HepG2 (cell line): ENCODE measurements around the gene VCL. TPM values are rescaled to one million over a fixed set of nuclear protein-coding genes. Genes with fewer than 3 reads are reported as not detected.

Experiments used
- ATAC-seq: fragments of 200-7000 bp; cut with Tn5 transposase; 3 replicates; pipeline ENCODE4 v1.9.1; 2020; ENCODE audit warnings: mild to moderate bottlenecking, moderate library complexity
- BruUV-seq: library from RNA; stranded (reverse); fragments of 400-500 nt; replicated peaks from 2 replicates; lab custom pipeline; 2021; lab: Mats Ljungman, UMichigan
- CTCF ChIA-PET: fragments of 300-600 bp; formaldehyde crosslinking; extraction: SDS; loops from one replicate; lab custom pipeline; 2021; ENCODE audit warnings: low total read pairs, inconsistent platforms, low intra/inter-chr PET ratio; lab: Yijun Ruan, JAX
- POLR2A ChIA-PET: fragments of 350-600 bp; sonication (Branson Sonifier 250); formaldehyde crosslinking; loops from one replicate; lab custom pipeline; 2020; ENCODE audit warnings: antibody characterized with exemption, inconsistent platforms; lab: Yijun Ruan, JAX
- DNase-seq: peaks from one replicate; pipeline ENCODE4 v3.0.0-alpha.2; 2015; ENCODE audit warnings: low spot score
- FAIRE-seq: peaks from 3 replicates; lab custom pipeline; 2011; peaks lifted over from hg19 to GRCh38; lab: Jason Lieb, UNC
- H2AFZ ChIP-seq: one replicate; pipeline ENCODE4 v1.6.1; 2011; ENCODE audit warnings: low read length, inconsistent platforms
- H3K27ac ChIP-seq: fragments of 300-600 bp; 3 replicates; pipeline ENCODE4 v1.8.0; 2011; ENCODE audit warnings: mixed run types, mild to moderate bottlenecking, mixed read lengths, low read length, inconsistent platforms; ENCODE audit not compliant: insufficient read depth; ENCODE audit errors: extremely low read length
- H3K27me3 ChIP-seq, 2 experiments: fragments of 200-600 bp in 1 of 2; 2 replicates in 1 of 2; 3 replicates in 1 of 2; pipeline versions ENCODE4 v1.6.0 to v1.8.0; 2011; ENCODE audit warnings: low read length in 2 of 2, mild to moderate bottlenecking in 2 of 2, moderate library complexity in 2 of 2, inconsistent platforms in 1 of 2; ENCODE audit not compliant: insufficient read depth in 2 of 2, control insufficient read depth in 1 of 2
- H3K36me3 ChIP-seq, 2 experiments: fragments of 200-600 bp in 1 of 2; replicated peaks in 1 of 2; 2 replicates in 1 of 2; 3 replicates in 1 of 2; pipeline versions ENCODE4 v1.5.1 to v1.8.0; 2011; ENCODE audit warnings: low read length in 2 of 2, inconsistent platforms in 1 of 2; ENCODE audit not compliant: insufficient read depth in 2 of 2, control insufficient read depth in 1 of 2
- H3K4me1 ChIP-seq: 2 replicates; pipeline ENCODE4 v1.5.1; 2012; ENCODE audit warnings: low read length, inconsistent platforms; ENCODE audit not compliant: insufficient read depth
- H3K4me2 ChIP-seq: 2 replicates; pipeline ENCODE4 v1.6.0; 2011; ENCODE audit warnings: low read depth, low read length, inconsistent platforms
- H3K4me3 ChIP-seq, 3 experiments: fragments of 200-600 bp in 1 of 3; sonication (generic), shearing (Covaris generic) in 1 of 3; replicated peaks in 1 of 3; 2 replicates each; pipeline ENCODE4 v1.5.1; 2011 to 2016; ENCODE audit warnings: low read length in 3 of 3, inconsistent platforms in 2 of 3, low read depth in 2 of 3, mild to moderate bottlenecking in 2 of 3, control low read depth in 1 of 3, mixed read lengths in 1 of 3; ENCODE audit not compliant: insufficient read depth in 1 of 3
- H3K79me2 ChIP-seq: one replicate; pipeline ENCODE4 v1.6.1; 2011; ENCODE audit warnings: low read length, inconsistent platforms; ENCODE audit not compliant: insufficient read depth
- H3K9ac ChIP-seq: 2 replicates; pipeline ENCODE4 v1.6.0; 2011; ENCODE audit warnings: mild to moderate bottlenecking, low read depth, low read length, inconsistent platforms; ENCODE audit not compliant: insufficient read depth
- H3K9me3 ChIP-seq: 2 replicates; pipeline ENCODE4 v1.5.1; 2012; ENCODE audit warnings: mild to moderate bottlenecking, low read length
- H4K20me1 ChIP-seq: 2 replicates; pipeline ENCODE4 v1.6.0; 2011; ENCODE audit warnings: inconsistent platforms, mild to moderate bottlenecking, low read length, moderate library complexity; ENCODE audit not compliant: insufficient read depth
- BCL6 ChIP-seq: IDR thresholded peaks from 2 replicates; pipeline ENCODE4 v1.6.1; 2016; ENCODE audit warnings: missing genetic modification reagents, missing compliant biosample characterization
- DDIT3 ChIP-seq: sonication (generic); formaldehyde crosslinking; IDR thresholded peaks from 2 replicates; pipeline ENCODE4 v1.4.0; 2020; ENCODE audit warnings: mild to moderate bottlenecking, missing genetic modification reagents
- ELF3 ChIP-seq: IDR thresholded peaks from 2 replicates; pipeline ENCODE4 v1.6.1; 2016; ENCODE audit warnings: missing genetic modification reagents, missing compliant biosample characterization
- HCFC1 ChIP-seq: fragments of 150-350 bp; IDR thresholded peaks from 2 replicates; pipeline ENCODE4 v1.6.1; 2014; ENCODE audit warnings: low read depth, low read length
- MEIS2 ChIP-seq: sonication (generic); formaldehyde crosslinking; IDR thresholded peaks from 2 replicates; pipeline ENCODE4 v1.9.0; 2021; ENCODE audit warnings: mild to moderate bottlenecking, missing genetic modification reagents
- MXD1 ChIP-seq: sonication (generic); formaldehyde crosslinking; IDR thresholded peaks from 2 replicates; pipeline ENCODE4 v1.4.0; 2020; ENCODE audit warnings: mild to moderate bottlenecking, missing genetic modification reagents
- PAX8 ChIP-seq: sonication (generic); formaldehyde crosslinking; IDR thresholded peaks from 2 replicates; pipeline ENCODE4 v1.8.0; 2022; ENCODE audit warnings: mild to moderate bottlenecking, missing genetic modification reagents, borderline replicate concordance
- POGK ChIP-seq: sonication (generic); formaldehyde crosslinking; conservative IDR thresholded peaks from 2 replicates; pipeline ENCODE4 v1.8.0; 2022; ENCODE audit warnings: mild to moderate bottlenecking, moderate library complexity, missing genetic modification reagents
- YEATS2 ChIP-seq: sonication (generic); formaldehyde crosslinking; IDR thresholded peaks from 2 replicates; pipeline ENCODE4 v1.4.0; 2020; ENCODE audit warnings: missing genetic modification reagents, borderline replicate concordance
- ZNF337 ChIP-seq: sonication (generic); formaldehyde crosslinking; IDR thresholded peaks from 2 replicates; pipeline ENCODE4 v1.5.1; 2020; ENCODE audit warnings: missing genetic modification reagents, low read depth, mild to moderate bottlenecking, borderline replicate concordance
- ZNF550 ChIP-seq: sonication (generic); formaldehyde crosslinking; IDR thresholded peaks from 2 replicates; pipeline ENCODE4 v1.4.0; 2020; ENCODE audit warnings: mild to moderate bottlenecking, missing genetic modification reagents, borderline replicate concordance
- ZNF589 ChIP-seq: sonication (generic); formaldehyde crosslinking; conservative IDR thresholded peaks from 2 replicates; pipeline ENCODE4 v1.8.0; 2022; ENCODE audit warnings: mild to moderate bottlenecking, moderate library complexity, missing genetic modification reagents
- WGBS: methylation state at CpG from one replicate; pipeline ENCODE4 v1.1.6; 2017; ENCODE audit warnings: low lambda C conversion rate; 5-methylcytosine and 5-hydroxymethylcytosine counted together
- in situ Hi-C: cut with HindIII; loops from 2 replicates; pipeline ENCODE4 v1.10.0; 2017; ENCODE audit warnings: low pct_unique_long_range_greater_than_20kb; ENCODE audit not compliant: extremely low pct_ligation_motif_present
- intact Hi-C: fragments of 100-400 bp; cut with micrococcal nuclease; formaldehyde crosslinking; loops from one replicate; pipeline ENCODE4 v1.10.0; 2022; ENCODE audit not compliant: unreplicated experiment
- polyA plus RNA-seq, 8 experiments: library from polyadenylated mRNA; depleted of rRNA in 3 of 8; stranded (reverse) in 7 of 8; unstranded in 1 of 8; fragments of >200 nt; fragmentation: Illumina TruSeq in 4 of 8; extraction: Trizol in 4 of 8; gene quantifications; 2 replicates each; pipeline versions ENCODE4 v1.2.1 to v1.2.3, GENCODE V29; 2011 to 2016; ENCODE audit warnings: low read depth in 4 of 8, missing spikeins in 1 of 8, mixed read lengths in 1 of 8; ENCODE audit not compliant: insufficient read depth in 1 of 8
- total RNA-seq, 5 experiments: library from RNA; depleted of rRNA; stranded (reverse); fragments of >200 nt; fragmentation: Illumina TruSeq; extraction: Trizol; gene quantifications; 2 replicates each; pipeline ENCODE4 v1.2.3, GENCODE V29; 2016; ENCODE audit warnings: low read depth in 1 of 5
- TF ChIP-seq, protein P1 (sequence below): sonication (generic); formaldehyde crosslinking; IDR thresholded peaks from 2 replicates; pipeline ENCODE4 v1.9.0; 2022; ENCODE audit warnings: low read depth, missing genetic modification reagents
- TF ChIP-seq, protein P2 (sequence below): sonication (generic); formaldehyde crosslinking; IDR thresholded peaks from 2 replicates; pipeline ENCODE4 v1.4.0; 2020; ENCODE audit warnings: mild to moderate bottlenecking, low read depth, missing genetic modification reagents

The VCL gene
- total and polyA plus RNA-seq, 2 of the 13 experiments (the other 11 are each of a cell fraction or from before 2014, with no cell fraction given), result 17.3 to 26.9 TPM

- peak; percentile 61; the same call in 1 of the 2 replicates for TF ChIP-seq MEIS2 (CRISPR knock-in tag)
- TF ChIP-seq ZNF589 (CRISPR knock-in tag), result peak; percentile 51; the same call in 1 of the 2 replicates
- TF ChIP-seq MXD1 (CRISPR knock-in tag), result peak; percentile 57; the same call in 1 of the 2 replicates
- TF ChIP-seq, all 625 proteins: peak for 191
Observed at GRCh38 chr10:73997787-73998622, at the start of gene VCL (continued).

- 65% methylated on average over 10 of the region's 10 CpGs for WGBS
- no peaks in the 10 kb centered on the region for H3K79me2 ChIP-seq
- POLR2A ChIA-PET, result no interaction called here
- no peaks in the 10 kb centered on the region for H3K36me3 ChIP-seq
- no TSS peak for BruUV-seq
- H3K4me3 ChIP-seq, result no peak overlapping the region
- H2AFZ ChIP-seq, result no peak overlapping the region
- H3K27ac ChIP-seq, result no peak overlapping the region
- H3K27me3 ChIP-seq, result no peaks in the 10 kb centered on the region
- no peak overlapping the region for H3K4me2 ChIP-seq
- H4K20me1 ChIP-seq, result no peaks in the 10 kb centered on the region
- DNase-seq (no peak), ATAC-seq (no peak), FAIRE-seq (no peak)
- in situ Hi-C loops, result no loop called here
- H3K9me3 ChIP-seq, result no peaks in the 10 kb centered on the region
- H3K9ac ChIP-seq, result no peak overlapping the region
- intact Hi-C loops, result loop anchor here (10.0 kb wide), 1 partner anchor 136 kb away; no protein-coding TSS in a partner anchor
- CTCF ChIA-PET, result no interaction called here
- no peaks in the 10 kb centered on the region for H3K4me1 ChIP-seq
- TF ChIP-seq, protein P1, sequence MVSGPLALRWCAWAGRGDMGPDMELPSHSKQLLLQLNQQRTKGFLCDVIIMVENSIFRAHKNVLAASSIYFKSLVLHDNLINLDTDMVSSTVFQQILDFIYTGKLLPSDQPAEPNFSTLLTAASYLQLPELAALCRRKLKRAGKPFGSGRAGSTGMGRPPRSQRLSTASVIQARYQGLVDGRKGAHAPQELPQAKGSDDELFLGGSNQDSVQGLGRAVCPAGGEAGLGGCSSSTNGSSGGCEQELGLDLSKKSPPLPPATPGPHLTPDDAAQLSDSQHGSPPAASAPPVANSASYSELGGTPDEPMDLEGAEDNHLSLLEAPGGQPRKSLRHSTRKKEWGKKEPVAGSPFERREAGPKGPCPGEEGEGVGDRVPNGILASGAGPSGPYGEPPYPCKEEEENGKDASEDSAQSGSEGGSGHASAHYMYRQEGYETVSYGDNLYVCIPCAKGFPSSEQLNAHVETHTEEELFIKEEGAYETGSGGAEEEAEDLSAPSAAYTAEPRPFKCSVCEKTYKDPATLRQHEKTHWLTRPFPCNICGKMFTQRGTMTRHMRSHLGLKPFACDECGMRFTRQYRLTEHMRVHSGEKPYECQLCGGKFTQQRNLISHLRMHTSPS, result no peak
- TF ChIP-seq DDIT3 (CRISPR knock-in tag) (no peak), PAX8 (CRISPR knock-in tag) (no peak), POGK (no peak), YEATS2 (no peak), ELF3 (CRISPR knock-in tag) (no peak), ZNF550 (CRISPR knock-in tag) (no peak), BCL6 (CRISPR knock-in tag) (no peak), HCFC1 (no peak), ZNF337 (CRISPR knock-in tag) (no peak)
- TF ChIP-seq, protein P2, sequence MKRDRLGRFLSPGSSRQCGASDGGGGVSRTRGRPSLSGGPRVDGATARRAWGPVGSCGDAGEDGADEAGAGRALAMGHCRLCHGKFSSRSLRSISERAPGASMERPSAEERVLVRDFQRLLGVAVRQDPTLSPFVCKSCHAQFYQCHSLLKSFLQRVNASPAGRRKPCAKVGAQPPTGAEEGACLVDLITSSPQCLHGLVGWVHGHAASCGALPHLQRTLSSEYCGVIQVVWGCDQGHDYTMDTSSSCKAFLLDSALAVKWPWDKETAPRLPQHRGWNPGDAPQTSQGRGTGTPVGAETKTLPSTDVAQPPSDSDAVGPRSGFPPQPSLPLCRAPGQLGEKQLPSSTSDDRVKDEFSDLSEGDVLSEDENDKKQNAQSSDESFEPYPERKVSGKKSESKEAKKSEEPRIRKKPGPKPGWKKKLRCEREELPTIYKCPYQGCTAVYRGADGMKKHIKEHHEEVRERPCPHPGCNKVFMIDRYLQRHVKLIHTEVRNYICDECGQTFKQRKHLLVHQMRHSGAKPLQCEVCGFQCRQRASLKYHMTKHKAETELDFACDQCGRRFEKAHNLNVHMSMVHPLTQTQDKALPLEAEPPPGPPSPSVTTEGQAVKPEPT, result no peak
Observed at GRCh38 chr10:73948947-73949633, 48.8 kb upstream of the VCL start.
